HS-27A (cell line): Measurements from ENCODE around the gene CORIN.
"Not testable (repeated sequence)": the region's sequence is repeated elsewhere in the genome, so short reads cannot be mapped to it uniquely, and the experiment has no call there.

Experiments
- DNase-seq: peaks from one replicate; pipeline ENCODE4 v3.0.0-alpha.2; 2012; ENCODE audit warnings: low read depth, missing footprints

CORIN gene

GRCh38 chr4:47771020-47771419, 66.8 kb downstream of the CORIN start:
- DNase-seq: no peak

DNA sequence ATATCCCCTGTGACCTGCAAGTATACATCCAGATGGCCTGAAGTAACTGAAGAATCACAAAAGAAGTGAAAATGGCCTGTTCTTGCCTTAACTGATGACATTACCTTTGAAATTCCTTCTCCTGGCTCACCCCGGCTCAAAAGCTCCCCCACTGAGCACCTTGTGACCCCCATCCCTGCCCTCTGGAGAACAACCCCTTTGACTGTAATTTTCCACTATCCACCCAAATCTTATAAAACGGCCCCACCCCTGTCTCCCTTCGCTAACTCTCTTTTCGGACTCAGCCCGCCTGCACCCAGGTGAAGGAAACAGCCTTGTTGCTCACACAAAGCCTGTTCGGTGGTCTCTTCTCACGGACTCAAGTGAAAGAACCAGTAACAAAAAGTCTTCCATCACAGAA, 69.9 kb downstream of the CORIN start:
- not testable (repeated sequence) for DNase-seq

- DNase-seq: no peak
These were observed 74.6 kb downstream of the CORIN start for GRCh38 chr4:47763279-47763678.

- DNase-seq: no peak
These were observed 75.2 kb downstream of the CORIN start for GRCh38 chr4:47762376-47763266.

DNA sequence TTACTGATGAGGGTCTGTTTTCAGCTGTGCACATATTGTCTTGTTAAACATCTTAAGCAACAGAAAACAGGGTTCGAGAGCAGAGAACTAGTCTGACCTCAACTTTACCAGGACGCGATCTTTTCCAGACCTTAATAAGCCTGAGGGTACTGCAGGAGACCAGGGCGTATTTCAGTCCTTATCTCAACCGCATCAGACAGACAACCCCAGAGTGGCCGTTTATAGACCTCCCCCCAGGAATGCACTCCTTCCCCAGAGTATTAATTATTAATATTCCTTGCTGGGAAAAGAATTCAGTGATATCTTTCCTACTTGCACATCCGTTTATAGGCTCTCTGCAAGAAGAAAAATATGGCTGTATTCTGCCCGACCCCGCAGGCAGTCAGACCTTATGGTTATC, 84.6 kb downstream of the CORIN start:
- DNase-seq: not testable (repeated sequence)

- DNase-seq: no peak
These were observed 85.7 kb downstream of the CORIN start for GRCh38 chr4:47752214-47752613.

- DNase-seq: no peak
These were observed 87.1 kb downstream of the CORIN start for GRCh38 chr4:47750788-47751187.

DNA sequence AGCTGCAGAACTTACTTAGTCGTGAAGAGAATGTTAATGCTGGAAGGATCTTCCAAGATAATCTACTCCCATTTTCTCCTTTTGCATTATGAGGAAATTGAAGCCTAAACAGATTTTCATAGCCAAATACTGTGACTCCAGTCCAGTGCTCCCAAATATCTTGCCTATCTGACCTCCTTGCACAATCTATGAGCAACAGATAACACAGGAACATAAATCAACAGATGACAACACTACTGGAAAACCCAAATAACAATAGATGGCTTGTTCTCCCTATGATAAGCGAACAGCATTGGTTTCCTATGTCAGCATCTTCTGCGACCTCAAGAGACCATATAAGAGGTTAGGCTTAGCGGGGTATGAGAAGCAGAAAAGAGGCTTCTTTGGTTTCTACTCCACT, 88.0 kb downstream of the CORIN start:
- DNase-seq: no peak

- DNase-seq: no peak
These were observed 88.8 kb downstream of the CORIN start for GRCh38 chr4:47749060-47749459.

- no peak for DNase-seq
These were observed 89.9 kb downstream of the CORIN start for GRCh38 chr4:47747846-47748494.

GRCh38 chr4:47747211-47747610, 90.7 kb downstream of the CORIN start:
- no peak for DNase-seq

GRCh38 chr4:47746122-47746521, 91.7 kb downstream of the CORIN start:
- DNase-seq: no peak

- DNase-seq: no peak
These were observed 93.0 kb downstream of the CORIN start for GRCh38 chr4:47744843-47745382.

- no peak for DNase-seq
These were observed 93.6 kb downstream of the CORIN start for GRCh38 chr4:47744253-47744652.

- no peak for DNase-seq
These were observed 96.7 kb downstream of the CORIN start for GRCh38 chr4:47741200-47741599.

GRCh38 chr4:47737326-47737725, 100.5 kb downstream of the CORIN start:
- DNase-seq: no peak

DNA sequence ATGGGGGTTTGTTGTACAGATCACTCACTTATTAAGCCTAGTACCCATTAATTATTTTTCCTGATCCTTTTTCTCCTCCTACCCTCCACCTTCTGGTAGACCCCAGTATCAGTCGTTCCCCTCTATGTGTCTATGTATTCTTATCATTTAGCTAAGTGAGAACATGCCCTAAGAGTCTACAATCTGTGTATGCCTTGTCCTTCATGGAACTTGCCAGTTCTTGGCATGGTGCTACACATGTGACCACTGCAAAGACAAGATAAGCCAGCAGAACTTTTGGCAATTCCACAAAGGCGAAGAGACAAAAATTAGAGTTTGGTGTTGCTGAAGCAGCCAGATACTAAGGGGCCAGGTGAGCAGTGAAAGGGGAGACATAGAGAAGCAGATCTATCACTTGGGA, 101.3 kb downstream of the CORIN start:
- DNase-seq: no peak

GRCh38 chr4:47736146-47736545, 101.7 kb downstream of the CORIN start:
- no peak for DNase-seq

GRCh38 chr4:47733302-47734175, 104.3 kb downstream of the CORIN start:
- DNase-seq: no peak

DNA sequence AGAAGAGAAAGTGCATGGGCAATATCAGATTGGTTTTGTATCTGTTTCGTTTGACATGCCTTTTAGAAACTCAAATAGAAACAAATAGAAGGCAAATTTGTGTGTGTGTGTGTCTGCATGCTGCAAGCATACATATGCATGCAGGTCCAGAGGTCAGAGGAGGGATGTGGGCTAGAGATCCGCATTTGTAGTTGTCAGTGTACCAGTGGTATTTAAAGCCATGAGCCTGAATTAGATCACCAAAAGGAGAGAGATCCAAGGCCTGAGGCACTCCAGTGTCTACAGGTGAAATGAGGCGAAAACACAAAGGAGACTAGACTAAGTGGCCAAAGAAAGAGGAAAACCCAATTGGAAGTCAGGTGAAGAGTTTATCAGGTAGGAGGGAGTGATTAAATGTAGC, 106.7 kb downstream of the CORIN start:
- no peak for DNase-seq

DNA sequence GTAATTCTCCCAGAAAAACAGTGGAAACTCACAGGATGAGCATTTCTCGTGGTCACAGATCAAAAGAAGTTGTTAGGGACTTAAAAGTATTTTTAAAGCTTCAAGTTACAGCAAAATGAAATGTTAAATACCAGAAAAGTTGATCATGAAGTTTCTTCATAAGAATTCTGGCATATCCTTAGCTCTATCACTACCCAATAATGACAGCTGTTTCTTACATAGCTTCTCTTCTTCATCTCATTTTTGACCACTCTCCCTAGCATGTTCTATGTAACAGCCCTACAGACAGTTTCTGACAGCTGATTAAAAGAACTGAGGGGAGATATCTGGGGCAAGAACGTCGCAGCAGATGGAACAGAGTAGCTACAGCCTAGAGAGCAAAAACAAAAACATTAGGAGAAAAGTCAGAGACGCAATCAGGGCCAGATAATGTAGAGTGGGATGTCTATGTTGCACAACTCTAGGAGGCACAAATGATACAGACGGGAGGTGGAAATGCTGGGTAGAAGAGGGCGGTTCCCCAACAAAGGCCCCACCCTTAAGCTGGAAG, 108.7 kb downstream of the CORIN start:
- no peak for DNase-seq
